Parathyroid adenoma (tissue), 2 donors: ENCODE data around the gene SCAMP5.

ENCODE experiments used
- H2AFZ ChIP-seq: fragments of 300-600 bp; sonication (generic); one replicate; pipeline ENCODE4 v1.7.0; 2017; ENCODE audit warnings: antibody characterized with exemption, mild to moderate bottlenecking
- H3K27ac ChIP-seq: fragments of 300-600 bp; sonication (generic); one replicate; pipeline ENCODE4 v1.7.0; 2017
- H3K27me3 ChIP-seq: fragments of 300-600 bp; sonication (generic); one replicate; pipeline ENCODE4 v1.7.0; 2017; ENCODE audit warnings: low read length; ENCODE audit not compliant: control insufficient read depth, insufficient read depth
- H3K36me3 ChIP-seq: fragments of 300-600 bp; sonication (generic); one replicate; pipeline ENCODE4 v1.7.0; 2017; ENCODE audit warnings: low read length; ENCODE audit not compliant: control insufficient read depth, insufficient read depth
- H3K4me1 ChIP-seq: fragments of 300-600 bp; sonication (generic); one replicate; pipeline ENCODE4 v1.7.0; 2017; ENCODE audit warnings: control low read depth
- H3K4me2 ChIP-seq: fragments of 300-600 bp; sonication (generic); one replicate; pipeline ENCODE4 v1.7.0; 2017; ENCODE audit warnings: low read length
- H3K4me3 ChIP-seq: fragments of 300-600 bp; sonication (generic); one replicate; pipeline ENCODE4 v1.7.0; 2017; ENCODE audit warnings: low read depth, low read length
- H3K79me2 ChIP-seq: fragments of 300-600 bp; sonication (generic); one replicate; pipeline ENCODE4 v1.7.0; 2017; ENCODE audit warnings: control low read depth
- H3K9ac ChIP-seq: fragments of 300-600 bp; sonication (generic); one replicate; pipeline ENCODE4 v1.7.0; 2017; ENCODE audit warnings: mild to moderate bottlenecking
- H3K9me3 ChIP-seq: fragments of 300-600 bp; sonication (generic); one replicate; pipeline ENCODE4 v1.7.0; 2017; ENCODE audit warnings: low read length; ENCODE audit not compliant: control insufficient read depth
- TF ChIP-seq, protein P1 (sequence below): fragments of 300-600 bp; sonication (generic); IDR thresholded peaks from one replicate; pipeline ENCODE4 v1.7.0; 2017; ENCODE audit warnings: antibody characterized with exemption, mild to moderate bottlenecking
- donor health status: primary hyperparathyroidism.

The SCAMP5 gene

GRCh38 chr15:74964794-74965193 is 30.6 kb upstream of the SCAMP5 start:
- TF ChIP-seq, protein P1, sequence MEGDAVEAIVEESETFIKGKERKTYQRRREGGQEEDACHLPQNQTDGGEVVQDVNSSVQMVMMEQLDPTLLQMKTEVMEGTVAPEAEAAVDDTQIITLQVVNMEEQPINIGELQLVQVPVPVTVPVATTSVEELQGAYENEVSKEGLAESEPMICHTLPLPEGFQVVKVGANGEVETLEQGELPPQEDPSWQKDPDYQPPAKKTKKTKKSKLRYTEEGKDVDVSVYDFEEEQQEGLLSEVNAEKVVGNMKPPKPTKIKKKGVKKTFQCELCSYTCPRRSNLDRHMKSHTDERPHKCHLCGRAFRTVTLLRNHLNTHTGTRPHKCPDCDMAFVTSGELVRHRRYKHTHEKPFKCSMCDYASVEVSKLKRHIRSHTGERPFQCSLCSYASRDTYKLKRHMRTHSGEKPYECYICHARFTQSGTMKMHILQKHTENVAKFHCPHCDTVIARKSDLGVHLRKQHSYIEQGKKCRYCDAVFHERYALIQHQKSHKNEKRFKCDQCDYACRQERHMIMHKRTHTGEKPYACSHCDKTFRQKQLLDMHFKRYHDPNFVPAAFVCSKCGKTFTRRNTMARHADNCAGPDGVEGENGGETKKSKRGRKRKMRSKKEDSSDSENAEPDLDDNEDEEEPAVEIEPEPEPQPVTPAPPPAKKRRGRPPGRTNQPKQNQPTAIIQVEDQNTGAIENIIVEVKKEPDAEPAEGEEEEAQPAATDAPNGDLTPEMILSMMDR: no peak
- Histone ChIP-seq H3K36me3 (no peaks in the 10 kb centered on the region), H3K27ac (peak overlapping the region; percentile 91), H3K27me3 (no peaks in the 10 kb centered on the region), H2AFZ (peak overlapping the region; percentile 17), H3K79me2 (no peaks in the 10 kb centered on the region), H3K4me3 (no peak overlapping the region), H3K4me1 (peaks cover 14% of the 10 kb centered on the region), H3K9ac (no peak overlapping the region), H3K4me2 (peak overlapping the region; percentile 35), H3K9me3 (no peaks in the 10 kb centered on the region)

DNA sequence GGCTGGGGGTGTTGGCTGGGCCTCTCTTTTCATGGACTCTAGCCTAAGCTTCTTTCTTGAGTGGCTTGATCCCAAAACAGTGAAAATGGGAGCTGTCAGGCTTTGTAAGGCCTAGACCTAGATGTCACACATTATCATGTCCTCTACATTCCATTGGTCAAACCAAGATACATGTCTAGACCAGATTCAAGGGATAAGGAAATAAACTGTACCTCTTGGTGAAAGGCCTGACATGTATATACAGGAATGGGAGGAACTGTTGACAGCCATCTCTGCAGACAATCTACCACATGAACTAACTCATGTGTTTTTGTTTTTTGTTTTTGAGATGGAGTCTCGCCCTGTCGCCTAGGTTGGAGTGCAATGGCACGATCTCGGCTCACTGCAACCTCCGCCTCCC is 27.7 kb upstream of the SCAMP5 start:
- Histone ChIP-seq H3K4me3 (no peak overlapping the region), H3K4me2 (no peak overlapping the region), H2AFZ (no peak overlapping the region), H3K4me1 (peaks cover 14% of the 10 kb centered on the region), H3K9ac (no peak overlapping the region), H3K27me3 (no peaks in the 10 kb centered on the region), H3K9me3 (no peaks in the 10 kb centered on the region), H3K27ac (no peak overlapping the region), H3K79me2 (no peaks in the 10 kb centered on the region), H3K36me3 (no peaks in the 10 kb centered on the region)
- TF ChIP-seq, protein P1: no peak

- Histone ChIP-seq H3K4me3 (no peak overlapping the region), H3K27me3 (no peaks in the 10 kb centered on the region), H2AFZ (no peak overlapping the region), H3K9ac (no peak overlapping the region), H3K4me2 (no peak overlapping the region), H3K27ac (no peak overlapping the region), H3K9me3 (no peaks in the 10 kb centered on the region), H3K79me2 (no peaks in the 10 kb centered on the region), H3K36me3 (no peaks in the 10 kb centered on the region), H3K4me1 (no peaks in the 10 kb centered on the region)
- TF ChIP-seq, protein P1: peak; percentile 15
These were observed 19.2 kb upstream of the SCAMP5 start for GRCh38 chr15:74976159-74976558.

DNA sequence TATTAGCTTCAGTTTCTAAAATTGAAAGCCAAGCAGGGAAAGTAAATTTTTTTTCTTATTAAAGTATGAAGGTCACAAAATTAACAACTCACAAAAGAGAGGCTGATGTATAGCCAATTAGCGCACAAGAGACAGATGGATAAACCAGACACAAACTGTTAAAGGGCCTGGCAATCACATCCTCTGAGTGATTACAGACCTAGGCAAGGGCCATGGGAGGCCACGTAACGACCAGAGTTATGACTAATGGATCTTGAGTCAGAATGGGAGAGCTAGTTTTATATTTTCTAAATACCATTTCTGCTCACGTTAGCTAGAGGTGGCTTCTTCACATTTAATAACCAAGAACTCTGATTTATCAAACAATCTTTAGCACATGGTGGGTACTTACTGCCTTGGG is 17.8 kb upstream of the SCAMP5 start:
- Histone ChIP-seq H3K79me2 (no peaks in the 10 kb centered on the region), H3K27me3 (no peaks in the 10 kb centered on the region), H3K36me3 (no peaks in the 10 kb centered on the region), H3K9ac (no peak overlapping the region), H3K4me3 (no peak overlapping the region), H3K27ac (no peak overlapping the region), H2AFZ (no peak overlapping the region), H3K4me1 (no peaks in the 10 kb centered on the region), H3K9me3 (no peaks in the 10 kb centered on the region), H3K4me2 (no peak overlapping the region)
- TF ChIP-seq, protein P1: no peak

DNA sequence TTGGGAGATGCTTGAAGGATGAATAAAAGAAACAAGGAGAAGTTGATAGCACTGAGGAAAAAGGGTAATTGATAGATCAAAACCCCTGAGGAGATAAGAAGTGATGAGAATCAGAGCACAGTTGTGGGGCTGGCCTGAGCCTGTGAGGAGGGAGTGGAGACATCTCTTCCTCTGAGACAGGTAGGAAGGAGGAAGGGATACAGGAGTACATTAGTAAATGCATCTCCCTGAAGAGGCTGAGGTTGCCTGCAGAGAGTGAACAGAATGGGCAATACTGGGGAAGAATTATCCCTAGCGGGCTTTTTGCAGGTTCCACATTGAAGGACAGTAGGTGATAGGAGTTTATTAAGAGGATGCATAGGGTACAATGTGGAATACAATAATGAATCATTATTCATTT is 17.3 kb upstream of the SCAMP5 start:
- Histone ChIP-seq H3K9ac (no peak overlapping the region), H2AFZ (no peak overlapping the region), H3K79me2 (no peaks in the 10 kb centered on the region), H3K4me2 (no peak overlapping the region), H3K36me3 (no peaks in the 10 kb centered on the region), H3K9me3 (no peaks in the 10 kb centered on the region), H3K4me3 (no peak overlapping the region), H3K27me3 (no peaks in the 10 kb centered on the region), H3K27ac (no peak overlapping the region), H3K4me1 (no peaks in the 10 kb centered on the region)
- TF ChIP-seq, protein P1: no peak
